Measurements from ENCODE around the gene ALKBH5.

ALKBH5 gene

DNA sequence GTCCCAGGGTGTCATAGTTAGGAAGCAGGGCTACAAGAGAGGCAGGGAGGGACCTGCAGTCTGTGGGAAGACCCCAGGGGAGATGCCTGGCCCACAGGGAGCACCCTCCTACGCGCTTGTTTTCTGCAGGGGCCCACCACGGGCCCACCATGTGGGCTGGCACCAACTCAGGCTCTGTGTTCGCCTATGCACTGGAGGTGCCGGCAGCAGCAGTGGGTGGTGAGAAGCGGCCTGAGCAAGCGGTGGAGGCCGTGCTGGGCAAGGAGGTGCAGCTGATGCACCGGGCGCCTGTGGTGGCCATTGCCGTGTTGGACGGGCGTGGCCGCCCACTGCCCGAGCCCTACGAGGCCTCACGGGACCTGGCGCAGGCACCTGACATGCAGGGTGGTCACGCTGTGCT lies 56.8 kb downstream of the ALKBH5 start:
- TF ChIP-seq, protein P1, sequence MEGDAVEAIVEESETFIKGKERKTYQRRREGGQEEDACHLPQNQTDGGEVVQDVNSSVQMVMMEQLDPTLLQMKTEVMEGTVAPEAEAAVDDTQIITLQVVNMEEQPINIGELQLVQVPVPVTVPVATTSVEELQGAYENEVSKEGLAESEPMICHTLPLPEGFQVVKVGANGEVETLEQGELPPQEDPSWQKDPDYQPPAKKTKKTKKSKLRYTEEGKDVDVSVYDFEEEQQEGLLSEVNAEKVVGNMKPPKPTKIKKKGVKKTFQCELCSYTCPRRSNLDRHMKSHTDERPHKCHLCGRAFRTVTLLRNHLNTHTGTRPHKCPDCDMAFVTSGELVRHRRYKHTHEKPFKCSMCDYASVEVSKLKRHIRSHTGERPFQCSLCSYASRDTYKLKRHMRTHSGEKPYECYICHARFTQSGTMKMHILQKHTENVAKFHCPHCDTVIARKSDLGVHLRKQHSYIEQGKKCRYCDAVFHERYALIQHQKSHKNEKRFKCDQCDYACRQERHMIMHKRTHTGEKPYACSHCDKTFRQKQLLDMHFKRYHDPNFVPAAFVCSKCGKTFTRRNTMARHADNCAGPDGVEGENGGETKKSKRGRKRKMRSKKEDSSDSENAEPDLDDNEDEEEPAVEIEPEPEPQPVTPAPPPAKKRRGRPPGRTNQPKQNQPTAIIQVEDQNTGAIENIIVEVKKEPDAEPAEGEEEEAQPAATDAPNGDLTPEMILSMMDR (conservative IDR thresholded peaks at IDR 0.05; ENCODE audit: low read depth, low read length) = no peak
- DNase-seq (ENCODE audit: low read depth) = no peak
- no peak overlapping the region for H3K4me3 ChIP-seq (ENCODE audit: low read length)

GRCh38 chr17:18241229-18241871 lies 57.7 kb downstream of the ALKBH5 start:
- no peak for DNase-seq (ENCODE audit: low read depth)

GRCh38 chr17:18245038-18245776 lies 61.6 kb downstream of the ALKBH5 start:
- H3K4me3 ChIP-seq (ENCODE audit: low read length) = no peak overlapping the region
- TF ChIP-seq, protein P1 (conservative IDR thresholded peaks at IDR 0.05; ENCODE audit: low read depth, low read length) = no peak
- DNase-seq (ENCODE audit: low read depth) = no peak

More at GRCh38 chr17:18241229-18241871, 57.7 kb downstream of the ALKBH5 start:
- H3K4me3 ChIP-seq (ENCODE audit: low read length) = no peak overlapping the region
- TF ChIP-seq, protein P1 (conservative IDR thresholded peaks at IDR 0.05; ENCODE audit: low read depth, low read length) = no peak

DNA sequence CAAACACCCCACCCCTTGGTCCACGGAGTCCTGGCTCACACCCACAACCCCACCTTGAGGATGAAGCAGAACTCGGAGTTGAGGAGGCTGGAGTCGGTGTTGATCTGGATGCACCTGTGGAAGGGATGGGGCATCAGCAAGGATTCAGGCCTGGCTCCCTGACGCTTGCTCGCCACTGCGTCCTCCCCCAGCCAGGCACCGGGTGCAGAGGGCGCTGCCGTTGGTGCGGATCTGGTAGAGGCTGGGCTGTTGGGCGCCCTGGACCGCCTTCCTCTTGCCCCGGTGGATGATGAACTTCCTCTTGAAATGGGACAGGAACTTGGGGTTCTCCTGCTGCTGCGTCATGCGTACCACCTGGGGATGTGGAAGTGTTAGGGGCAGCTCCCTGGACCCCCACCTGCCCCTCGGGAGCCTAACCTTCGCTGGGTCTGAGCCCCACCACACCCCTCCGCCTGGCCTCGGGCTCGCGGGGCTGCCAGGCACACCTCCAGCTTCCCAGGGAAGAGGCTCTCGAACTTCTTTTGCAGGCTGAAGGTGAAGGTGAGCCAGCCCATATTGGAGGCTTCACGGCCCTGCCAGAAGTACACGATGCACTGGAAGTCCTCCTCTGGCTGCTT lies 62.6 kb downstream of the ALKBH5 start:
- no peak for DNase-seq (ENCODE audit: low read depth)
- TF ChIP-seq, protein P1 (conservative IDR thresholded peaks at IDR 0.05; ENCODE audit: low read depth, low read length) = no peak
- H3K4me3 ChIP-seq (ENCODE audit: low read length) = no peak overlapping the region

- H3K4me3 ChIP-seq (ENCODE audit: low read length) = no peak overlapping the region
- DNase-seq (ENCODE audit: low read depth) = no peak
Measured at GRCh38 chr17:18246880-18247612, 63.4 kb downstream of the ALKBH5 start.

GRCh38 chr17:18247613-18248001 lies 64.0 kb downstream of the ALKBH5 start:
- no peak for DNase-seq (ENCODE audit: low read depth)
- H3K4me3 ChIP-seq (ENCODE audit: low read length) = no peak overlapping the region
- TF ChIP-seq, protein P1 (conservative IDR thresholded peaks at IDR 0.05; ENCODE audit: low read depth, low read length) = no peak

More at GRCh38 chr17:18246880-18247612, 63.4 kb downstream of the ALKBH5 start:
- TF ChIP-seq, protein P1 (conservative IDR thresholded peaks at IDR 0.05; ENCODE audit: low read depth, low read length) = no peak
